ENCODE data around the gene CACNA1A. TPM values are rescaled to one million over a fixed set of nuclear protein-coding genes. Genes with fewer than 3 reads are reported as not detected.

The CACNA1A gene
- total RNA-seq, 6 experiments from 2014 or later = 1.3 to 13.2 (median 10.0) TPM

- H3K4me1 Mint-ChIP-seq (ENCODE audit: low read depth) = no peaks in the 10 kb centered on the region
- no peak overlapping the region for H3K27ac Mint-ChIP-seq
- peaks cover 5% of the 10 kb centered on the region for H3K27me3 Mint-ChIP-seq (ENCODE audit: insufficient read depth)
- no peaks in the 10 kb centered on the region; the same call in 1 of the 2 replicates for H3K36me3 Mint-ChIP-seq (ENCODE audit: low read depth)
- TF ChIP-seq CTCF (IDR thresholded peaks at IDR 0.05) = no peak
- DNase-seq = no peak
- no peak overlapping the region for H3K4me3 Mint-ChIP-seq
- no peaks in the 10 kb centered on the region for H3K9me3 Mint-ChIP-seq
Observed at GRCh38 chr19:13381827-13382632, 124.2 kb downstream of the CACNA1A start.

GRCh38 chr19:13376537-13376936 lies 129.7 kb downstream of the CACNA1A start:
- no peaks in the 10 kb centered on the region for H3K4me1 Mint-ChIP-seq (ENCODE audit: low read depth)
- peaks cover 13% of the 10 kb centered on the region for H3K27me3 Mint-ChIP-seq (ENCODE audit: insufficient read depth)
- no peaks in the 10 kb centered on the region for H3K9me3 Mint-ChIP-seq
- no peak for TF ChIP-seq CTCF (IDR thresholded peaks at IDR 0.05)
- no peak for DNase-seq
- no peak overlapping the region for H3K27ac Mint-ChIP-seq
- no peak overlapping the region for H3K4me3 Mint-ChIP-seq
- no peaks in the 10 kb centered on the region; the same call in 1 of the 2 replicates for H3K36me3 Mint-ChIP-seq (ENCODE audit: low read depth)

- no peaks in the 10 kb centered on the region for H3K9me3 Mint-ChIP-seq
- no peak overlapping the region for H3K27ac Mint-ChIP-seq
- H3K36me3 Mint-ChIP-seq (ENCODE audit: low read depth) = no peaks in the 10 kb centered on the region
Observed at GRCh38 chr19:13373599-13373998, 132.7 kb downstream of the CACNA1A start.

GRCh38 chr19:13370948-13371347 lies 135.3 kb downstream of the CACNA1A start:
- Mint-ChIP-seq H3K27me3 (ENCODE audit: insufficient read depth) (peaks cover 9% of the 10 kb centered on the region), H3K4me1 (ENCODE audit: low read depth) (peaks cover 6% of the 10 kb centered on the region; the same call in 1 of the 2 replicates), H3K27ac (no peak overlapping the region), H3K9me3 (no peaks in the 10 kb centered on the region), H3K36me3 (ENCODE audit: low read depth) (no peaks in the 10 kb centered on the region), H3K4me3 (no peak overlapping the region)
- TF ChIP-seq CTCF (IDR thresholded peaks at IDR 0.05) = no peak
- DNase-seq = no peak

More at GRCh38 chr19:13373599-13373998, 132.7 kb downstream of the CACNA1A start:
- Mint-ChIP-seq H3K27me3 (ENCODE audit: insufficient read depth) (peaks cover 9% of the 10 kb centered on the region), H3K4me3 (no peak overlapping the region), H3K4me1 (ENCODE audit: low read depth) (no peaks in the 10 kb centered on the region)
- no peak for DNase-seq
- no peak for TF ChIP-seq CTCF (IDR thresholded peaks at IDR 0.05)

GRCh38 chr19:13366529-13367143 lies 139.6 kb downstream of the CACNA1A start:
- TF ChIP-seq CTCF (IDR thresholded peaks at IDR 0.05) = peak; percentile 87
- Mint-ChIP-seq H3K4me3 (no peak overlapping the region), H3K36me3 (ENCODE audit: low read depth) (no peaks in the 10 kb centered on the region), H3K9me3 (no peaks in the 10 kb centered on the region), H3K27ac (no peak overlapping the region; the same call in 1 of the 2 replicates), H3K27me3 (ENCODE audit: insufficient read depth) (peaks cover 5% of the 10 kb centered on the region; the same call in 1 of the 2 replicates), H3K4me1 (ENCODE audit: low read depth) (peaks cover 6% of the 10 kb centered on the region; the same call in 1 of the 2 replicates)
- DNase-seq = peak; percentile 19
